ENCODE data around the gene MAGEB1.

The MAGEB1 gene

GRCh38 chrX:30296408-30297254, 49.7 kb downstream of the MAGEB1 start:
- no peak for DNase-seq (ENCODE audit: low read depth in 2 of 2)

- DNase-seq (ENCODE audit: low read depth in 2 of 2): no peak
These were observed 54.3 kb downstream of the MAGEB1 start for GRCh38 chrX:30301208-30301607.
